ENCODE data around the gene SRMS.

Gene SRMS

GRCh38 chr20:63586797-63587196 lies 39.2 kb upstream of the SRMS start:
- H3K4me1 Mint-ChIP-seq (ENCODE audit: low read depth) = peaks cover 4% of the 10 kb centered on the region
- H3K27me3 Mint-ChIP-seq = no peaks in the 10 kb centered on the region
- H3K27ac Mint-ChIP-seq = no peak overlapping the region
- H3K36me3 Mint-ChIP-seq (ENCODE audit: low read depth) = peaks cover 43% of the 10 kb centered on the region
- no peaks in the 10 kb centered on the region for H3K9me3 Mint-ChIP-seq
- H3K4me3 Mint-ChIP-seq = no peak overlapping the region
- DNase-seq = no peak

- Mint-ChIP-seq H3K27ac (no peak overlapping the region), H3K36me3 (ENCODE audit: low read depth) (peaks cover 34% of the 10 kb centered on the region), H3K9me3 (no peaks in the 10 kb centered on the region), H3K27me3 (no peaks in the 10 kb centered on the region), H3K4me1 (ENCODE audit: low read depth) (peaks cover 4% of the 10 kb centered on the region), H3K4me3 (no peak overlapping the region)
- DNase-seq = no peak
Observed at GRCh38 chr20:63585616-63586565, 38.3 kb upstream of the SRMS start.

- peaks cover 6% of the 10 kb centered on the region for H3K27me3 Mint-ChIP-seq
- no peaks in the 10 kb centered on the region for H3K9me3 Mint-ChIP-seq
- no peak for DNase-seq
- H3K4me1 Mint-ChIP-seq (ENCODE audit: low read depth) = peaks cover 3% of the 10 kb centered on the region
- peaks cover 8% of the 10 kb centered on the region for H3K36me3 Mint-ChIP-seq (ENCODE audit: low read depth)
- H3K27ac Mint-ChIP-seq = no peak overlapping the region
- no peak overlapping the region for H3K4me3 Mint-ChIP-seq
Observed at GRCh38 chr20:63582382-63583063, 35.0 kb upstream of the SRMS start.

GRCh38 chr20:63580796-63581461 lies 33.4 kb upstream of the SRMS start:
- no peaks in the 10 kb centered on the region for H3K9me3 Mint-ChIP-seq
- peak; percentile 68 for DNase-seq
- H3K27ac Mint-ChIP-seq = no peak overlapping the region
- H3K36me3 Mint-ChIP-seq (ENCODE audit: low read depth) = no peaks in the 10 kb centered on the region
- H3K27me3 Mint-ChIP-seq = peaks cover 12% of the 10 kb centered on the region
- no peak overlapping the region for H3K4me3 Mint-ChIP-seq
- peaks cover 3% of the 10 kb centered on the region for H3K4me1 Mint-ChIP-seq (ENCODE audit: low read depth)

- peaks cover 3% of the 10 kb centered on the region for H3K4me1 Mint-ChIP-seq (ENCODE audit: low read depth)
- no peak overlapping the region for H3K4me3 Mint-ChIP-seq
- H3K27me3 Mint-ChIP-seq = peaks cover 12% of the 10 kb centered on the region
- DNase-seq = no peak
- H3K9me3 Mint-ChIP-seq = no peaks in the 10 kb centered on the region
- no peaks in the 10 kb centered on the region for H3K36me3 Mint-ChIP-seq (ENCODE audit: low read depth)
- H3K27ac Mint-ChIP-seq = no peak overlapping the region
Observed at GRCh38 chr20:63579017-63579694, 31.6 kb upstream of the SRMS start.

GRCh38 chr20:63578224-63579016 lies 30.9 kb upstream of the SRMS start:
- Mint-ChIP-seq H3K27ac (no peak overlapping the region), H3K9me3 (no peaks in the 10 kb centered on the region), H3K4me1 (ENCODE audit: low read depth) (peaks cover 3% of the 10 kb centered on the region), H3K4me3 (no peak overlapping the region), H3K27me3 (peaks cover 12% of the 10 kb centered on the region), H3K36me3 (ENCODE audit: low read depth) (no peaks in the 10 kb centered on the region)
- DNase-seq = no peak

GRCh38 chr20:63577317-63577894 lies 29.9 kb upstream of the SRMS start:
- peaks cover 12% of the 10 kb centered on the region for H3K27me3 Mint-ChIP-seq
- H3K36me3 Mint-ChIP-seq (ENCODE audit: low read depth) = no peaks in the 10 kb centered on the region
- H3K9me3 Mint-ChIP-seq = no peaks in the 10 kb centered on the region
- no peak overlapping the region for H3K4me3 Mint-ChIP-seq
- no peak for DNase-seq
- peaks cover 3% of the 10 kb centered on the region for H3K4me1 Mint-ChIP-seq (ENCODE audit: low read depth)
- H3K27ac Mint-ChIP-seq = no peak overlapping the region

- no peaks in the 10 kb centered on the region for H3K36me3 Mint-ChIP-seq (ENCODE audit: low read depth)
- no peak overlapping the region for H3K27ac Mint-ChIP-seq
- H3K4me3 Mint-ChIP-seq = no peak overlapping the region
- H3K4me1 Mint-ChIP-seq (ENCODE audit: low read depth) = peaks cover 3% of the 10 kb centered on the region
- H3K27me3 Mint-ChIP-seq = peaks cover 12% of the 10 kb centered on the region
- DNase-seq = no peak
- H3K9me3 Mint-ChIP-seq = no peaks in the 10 kb centered on the region
Observed at GRCh38 chr20:63576311-63576710, 28.8 kb upstream of the SRMS start.

GRCh38 chr20:63574829-63575743 lies 27.5 kb upstream of the SRMS start:
- Mint-ChIP-seq H3K27ac (no peak overlapping the region), H3K4me1 (ENCODE audit: low read depth) (no peaks in the 10 kb centered on the region), H3K9me3 (no peaks in the 10 kb centered on the region), H3K27me3 (peaks cover 11% of the 10 kb centered on the region), H3K36me3 (ENCODE audit: low read depth) (no peaks in the 10 kb centered on the region), H3K4me3 (no peak overlapping the region)
- DNase-seq = no peak

GRCh38 chr20:63574156-63574828 lies 26.7 kb upstream of the SRMS start, which contains the start of gene HELZ2:
Gene HELZ2 (minus strand): TSS chr20:63574239. CDS start chr20:63572385, 1,854 bp downstream.
- H3K27ac Mint-ChIP-seq = peak within 1 kb of the TSS; percentile 37
- no peaks in the 10 kb centered on the region for H3K9me3 Mint-ChIP-seq
- DNase-seq = peak; percentile 65
- H3K4me1 Mint-ChIP-seq (ENCODE audit: low read depth) = peaks cover 3% of the 10 kb centered on the region
- no peaks in the 10 kb centered on the region for H3K36me3 Mint-ChIP-seq (ENCODE audit: low read depth)
- peaks cover 6% of the 10 kb centered on the region for H3K27me3 Mint-ChIP-seq
- H3K4me3 Mint-ChIP-seq = peak within 1 kb of the TSS; percentile 69

GRCh38 chr20:63573647-63574131 lies 26.1 kb upstream of the SRMS start:
- no peaks in the 10 kb centered on the region for H3K9me3 Mint-ChIP-seq
- peaks cover 9% of the 10 kb centered on the region for H3K4me1 Mint-ChIP-seq (ENCODE audit: low read depth)
- peak overlapping the region; percentile 69 for H3K4me3 Mint-ChIP-seq
- H3K27me3 Mint-ChIP-seq = peaks cover 9% of the 10 kb centered on the region
- peak overlapping the region; percentile 37 for H3K27ac Mint-ChIP-seq
- no peak for DNase-seq
- H3K36me3 Mint-ChIP-seq (ENCODE audit: low read depth) = no peaks in the 10 kb centered on the region
